ENCODE data around the gene TAX1BP3.

TAX1BP3 gene

DNA sequence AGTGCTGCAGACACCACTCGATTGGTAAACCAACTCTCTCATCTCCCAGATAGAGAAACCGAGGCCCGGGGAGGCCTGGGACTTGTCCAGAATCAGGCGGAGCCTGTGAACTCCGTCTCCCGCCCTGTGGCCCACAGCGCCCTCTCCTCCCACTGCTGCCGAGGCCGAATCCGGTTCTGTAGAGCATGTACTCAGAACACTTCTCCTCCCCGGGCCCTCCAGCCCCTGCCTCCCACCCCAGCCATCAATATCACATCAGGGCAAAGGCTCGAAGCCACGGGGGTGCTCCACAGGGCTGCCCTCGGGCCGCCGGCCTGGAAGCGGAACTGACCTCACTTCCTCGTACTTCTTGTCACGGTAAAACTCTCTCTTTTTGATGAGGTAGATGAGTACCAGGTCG, 13.2 kb upstream of the TAX1BP3 start:
- TF ChIP-seq, protein P1, sequence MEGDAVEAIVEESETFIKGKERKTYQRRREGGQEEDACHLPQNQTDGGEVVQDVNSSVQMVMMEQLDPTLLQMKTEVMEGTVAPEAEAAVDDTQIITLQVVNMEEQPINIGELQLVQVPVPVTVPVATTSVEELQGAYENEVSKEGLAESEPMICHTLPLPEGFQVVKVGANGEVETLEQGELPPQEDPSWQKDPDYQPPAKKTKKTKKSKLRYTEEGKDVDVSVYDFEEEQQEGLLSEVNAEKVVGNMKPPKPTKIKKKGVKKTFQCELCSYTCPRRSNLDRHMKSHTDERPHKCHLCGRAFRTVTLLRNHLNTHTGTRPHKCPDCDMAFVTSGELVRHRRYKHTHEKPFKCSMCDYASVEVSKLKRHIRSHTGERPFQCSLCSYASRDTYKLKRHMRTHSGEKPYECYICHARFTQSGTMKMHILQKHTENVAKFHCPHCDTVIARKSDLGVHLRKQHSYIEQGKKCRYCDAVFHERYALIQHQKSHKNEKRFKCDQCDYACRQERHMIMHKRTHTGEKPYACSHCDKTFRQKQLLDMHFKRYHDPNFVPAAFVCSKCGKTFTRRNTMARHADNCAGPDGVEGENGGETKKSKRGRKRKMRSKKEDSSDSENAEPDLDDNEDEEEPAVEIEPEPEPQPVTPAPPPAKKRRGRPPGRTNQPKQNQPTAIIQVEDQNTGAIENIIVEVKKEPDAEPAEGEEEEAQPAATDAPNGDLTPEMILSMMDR (IDR thresholded peaks at IDR 0.05; ENCODE audit: low read depth, low read length) = no peak
- no peak for DNase-seq (ENCODE audit: low read depth, low spot score)
- in situ Hi-C loops (cut with HindIII; ENCODE audit: low sequenced_read_pairs) = no loop called here
- no peak overlapping the region for H3K4me3 ChIP-seq (ENCODE audit: low read depth, low read length)

DNA sequence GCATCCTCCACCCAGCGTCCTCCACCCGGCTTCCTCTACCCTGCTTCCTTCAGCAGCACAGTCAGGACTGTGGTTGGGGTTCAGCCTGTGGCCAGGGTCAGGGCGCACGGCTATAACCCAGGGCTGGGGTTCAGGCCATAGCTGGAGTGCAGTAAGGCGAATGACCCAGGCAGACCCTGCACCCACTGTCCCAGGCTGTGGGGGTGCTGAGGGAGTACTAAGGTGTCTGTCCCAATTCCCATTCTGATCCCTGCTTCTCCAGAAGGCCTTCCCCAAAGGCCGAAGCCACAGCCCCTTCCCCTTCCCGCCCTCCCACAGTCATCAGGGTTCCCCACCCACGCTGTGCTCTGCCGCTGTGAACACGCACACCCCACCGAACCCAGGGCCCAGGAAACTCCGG, 12.7 kb upstream of the TAX1BP3 start:
- in situ Hi-C loops (cut with HindIII; ENCODE audit: low sequenced_read_pairs) = no loop called here
- DNase-seq (ENCODE audit: low read depth, low spot score) = no peak
- TF ChIP-seq, protein P1 (IDR thresholded peaks at IDR 0.05; ENCODE audit: low read depth, low read length) = no peak
- H3K4me3 ChIP-seq (ENCODE audit: low read depth, low read length) = no peak overlapping the region

DNA sequence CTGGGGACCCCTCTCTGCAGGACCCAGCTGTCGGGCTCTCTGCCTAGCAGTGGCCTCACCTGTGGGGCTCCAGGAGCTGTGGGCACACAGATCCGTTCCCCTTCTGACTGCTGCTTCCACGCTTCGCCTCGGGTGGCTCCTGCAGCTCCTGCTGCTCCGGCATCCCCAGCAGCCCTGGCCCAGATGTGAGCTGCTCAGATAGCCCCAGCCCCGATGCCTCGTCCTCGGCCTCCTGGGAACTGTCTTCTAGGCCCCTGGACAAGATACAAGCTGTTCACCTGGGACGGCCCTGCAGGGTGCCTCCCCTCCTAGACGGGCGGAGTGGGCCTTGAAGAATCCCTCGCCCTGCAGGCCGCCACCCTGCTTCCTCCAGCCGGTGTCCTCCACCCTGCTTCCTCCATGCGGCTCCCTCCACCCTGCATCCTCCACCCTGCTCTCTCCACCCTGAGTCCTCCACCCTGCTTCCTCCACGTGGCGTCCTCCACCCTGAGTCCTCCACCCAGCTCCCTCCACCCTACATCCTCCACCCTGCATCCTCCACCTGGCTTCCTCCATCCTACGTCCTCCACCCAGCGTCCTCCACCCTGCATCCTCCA, 11.3 kb upstream of the TAX1BP3 start:
- TF ChIP-seq, protein P1 (IDR thresholded peaks at IDR 0.05; ENCODE audit: low read depth, low read length) = no peak
- H3K4me3 ChIP-seq (ENCODE audit: low read depth, low read length) = no peak overlapping the region
- DNase-seq (ENCODE audit: low read depth, low spot score) = no peak
- in situ Hi-C loops (cut with HindIII; ENCODE audit: low sequenced_read_pairs) = no loop called here

DNA sequence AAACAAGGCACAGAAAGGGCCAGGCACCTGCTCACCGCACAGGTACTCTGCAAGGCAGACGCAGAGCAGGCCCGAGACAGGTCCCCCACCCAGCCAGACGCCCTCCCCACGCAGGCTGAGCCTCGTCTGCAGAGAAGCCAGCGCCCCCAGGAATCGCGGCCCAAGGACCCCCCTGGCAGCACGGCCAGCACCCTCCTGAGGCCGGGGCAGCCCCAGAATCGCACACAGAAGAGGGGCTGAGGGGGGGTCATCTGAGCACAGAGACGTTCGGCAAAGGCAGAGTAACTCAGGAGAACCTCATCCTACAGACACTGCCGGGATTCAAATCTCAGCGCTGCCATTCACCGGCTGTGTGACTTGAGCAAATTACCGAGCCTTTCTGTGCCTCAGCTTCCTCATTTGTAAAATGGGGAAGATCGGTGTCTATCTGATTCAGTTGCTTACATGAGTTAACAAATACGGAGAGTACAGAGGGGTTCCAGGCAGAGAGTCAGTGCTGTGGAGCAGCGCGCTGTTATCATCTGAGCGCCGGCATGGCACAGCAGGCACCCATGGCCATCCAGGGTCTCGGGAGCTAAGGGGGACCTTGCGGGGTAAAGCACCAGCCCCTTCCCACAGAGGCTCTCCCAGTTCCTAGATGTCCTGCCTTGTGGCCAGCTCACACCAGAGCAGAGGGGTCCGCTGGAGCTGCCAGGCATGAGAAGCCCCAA, 10.6 kb upstream of the TAX1BP3 start:
- DNase-seq (ENCODE audit: low read depth, low spot score) = no peak
- H3K4me3 ChIP-seq (ENCODE audit: low read depth, low read length) = no peak overlapping the region
- in situ Hi-C loops (cut with HindIII; ENCODE audit: low sequenced_read_pairs) = no loop called here

DNA sequence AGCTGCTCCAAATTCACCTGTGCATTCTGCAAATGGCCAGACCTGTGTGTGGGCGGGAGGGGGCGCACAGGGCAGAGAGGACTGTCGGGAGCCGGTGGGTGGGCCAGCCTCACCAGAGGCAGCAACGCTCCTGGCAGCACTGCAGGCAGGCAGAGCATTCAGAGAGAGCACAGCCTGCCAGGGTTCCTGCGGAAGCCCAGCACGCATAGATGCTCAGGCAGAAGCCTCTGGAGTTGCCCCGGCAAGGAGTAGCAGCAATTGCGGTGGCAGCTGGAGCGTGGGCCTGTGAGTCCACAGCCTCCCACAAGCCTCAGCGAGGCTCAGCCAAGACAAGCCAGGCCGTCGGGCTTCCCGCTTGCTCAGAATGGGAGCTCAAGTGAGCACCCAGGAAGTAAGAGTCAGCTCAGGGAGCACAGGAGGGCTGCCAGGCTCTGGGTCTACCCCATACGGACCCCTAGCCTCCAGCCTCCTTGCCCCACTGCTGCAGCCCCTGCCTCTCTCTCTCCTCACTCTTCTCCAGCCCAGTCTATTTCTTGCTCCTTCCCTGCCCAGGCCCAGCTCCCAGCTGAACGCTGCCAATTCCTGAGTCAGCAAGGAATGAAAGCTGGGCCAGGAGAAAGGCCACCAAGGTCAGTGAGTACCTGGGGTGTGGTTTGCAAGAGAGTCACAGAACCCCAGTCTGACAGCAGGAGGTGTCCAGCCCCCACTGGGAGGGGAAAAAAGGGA, 9.9 kb upstream of the TAX1BP3 start:
- in situ Hi-C loops (cut with HindIII; ENCODE audit: low sequenced_read_pairs) = no loop called here
- DNase-seq (ENCODE audit: low read depth, low spot score) = peak; percentile 40

More for the DNA sequence above, 10.6 kb upstream of the TAX1BP3 start:
- TF ChIP-seq, protein P1 (IDR thresholded peaks at IDR 0.05; ENCODE audit: low read depth, low read length) = no peak

DNA sequence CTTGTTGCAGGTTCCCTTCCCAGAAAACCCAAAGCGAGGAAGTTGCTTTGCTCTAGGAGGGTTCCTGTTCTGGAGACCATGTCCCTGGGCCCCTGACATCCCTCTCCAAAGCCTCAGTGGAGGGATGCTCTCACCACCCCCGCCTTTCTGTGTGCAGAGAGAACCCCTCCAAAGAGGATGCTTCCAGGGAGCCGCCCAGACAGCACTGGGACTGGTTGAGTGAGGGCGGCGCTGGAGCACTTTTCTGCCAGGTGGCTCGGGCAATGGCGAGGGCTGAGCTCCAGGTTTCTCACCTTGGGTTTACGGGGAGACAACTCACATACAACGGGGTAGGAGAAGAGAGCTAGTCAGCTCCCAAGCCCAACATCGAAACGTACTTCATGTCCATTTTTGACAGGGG, 7.5 kb upstream of the TAX1BP3 start:
- no peak overlapping the region for H3K4me3 ChIP-seq (ENCODE audit: low read depth, low read length)
- DNase-seq (ENCODE audit: low read depth, low spot score) = no peak
- in situ Hi-C loops (cut with HindIII; ENCODE audit: low sequenced_read_pairs) = no loop called here
- TF ChIP-seq, protein P1 (IDR thresholded peaks at IDR 0.05; ENCODE audit: low read depth, low read length) = no peak

More for the DNA sequence above, 9.9 kb upstream of the TAX1BP3 start:
- TF ChIP-seq, protein P1 (IDR thresholded peaks at IDR 0.05; ENCODE audit: low read depth, low read length) = no peak
- H3K4me3 ChIP-seq (ENCODE audit: low read depth, low read length) = no peak overlapping the region
